ENCODE measurements around the gene ZNF583. TPM values are rescaled to one million over a fixed set of nuclear protein-coding genes. Genes with fewer than 3 reads are reported as not detected.

The ZNF583 gene
- total RNA-seq, 1 experiment from 2014 or later, result 0.11 TPM

DNA sequence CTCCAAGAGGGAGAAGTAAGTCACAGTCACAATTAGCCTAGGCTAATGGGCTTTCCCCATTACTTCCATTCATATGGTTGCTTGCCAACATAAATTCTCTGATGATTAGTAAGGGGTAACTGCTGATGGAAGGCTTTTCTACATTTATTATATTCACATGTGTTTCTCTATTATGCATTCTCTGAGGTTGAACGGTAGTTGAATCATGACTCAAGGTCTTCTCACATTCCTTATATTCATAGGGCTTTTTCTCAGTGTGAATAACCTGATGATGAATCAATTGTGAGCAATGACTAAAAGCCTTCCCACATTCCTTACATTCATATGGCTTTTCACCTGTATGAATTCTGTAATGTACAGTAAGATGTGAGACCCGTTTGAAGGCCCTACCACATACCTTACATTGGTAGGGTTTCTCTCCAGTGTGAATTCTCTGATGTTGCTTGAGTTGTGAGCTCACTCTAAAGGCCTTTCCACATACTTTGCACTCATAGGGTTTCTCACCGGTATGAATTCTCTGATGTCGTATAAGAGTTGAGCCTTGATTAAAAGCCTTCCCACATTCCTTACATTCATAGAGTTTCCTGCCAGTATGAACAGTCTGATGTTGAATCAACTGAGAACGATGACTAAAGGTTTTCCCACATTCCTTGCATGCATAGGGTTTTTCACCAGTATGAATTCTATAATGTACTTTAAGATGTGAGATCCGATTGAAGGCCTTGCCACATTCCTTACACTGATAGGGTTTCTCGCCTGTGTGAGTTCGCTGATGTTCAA lies 20.1 kb upstream of the ZNF583 start:
- H3K79me2 ChIP-seq (ENCODE audit: low read length), result no peaks in the 10 kb centered on the region
- no peak overlapping the region for H3K4me3 ChIP-seq (ENCODE audit: low read length)
- no peak overlapping the region for H3K27ac ChIP-seq (ENCODE audit: low read length)
- ChIA-PET CTCF (no interaction called here), POLR2A (ENCODE audit: unreplicated experiment) (no interaction called here)
- no TSS peak for BruUV-seq (replicated peaks)
- no peak overlapping the region for H3K4me2 ChIP-seq (ENCODE audit: low read length)
- H3F3A ChIP-seq (ENCODE audit: low read length, unreplicated experiment), result no peaks in the 10 kb centered on the region
- H3K27me3 ChIP-seq (ENCODE audit: low read length), result no peaks in the 10 kb centered on the region
- H3K36me3 ChIP-seq (ENCODE audit: low read depth, low read length), result no peaks in the 10 kb centered on the region
- no peak overlapping the region for H3K9ac ChIP-seq (ENCODE audit: low read length)
- H3K9me3 ChIP-seq (ENCODE audit: low read length), result peaks cover 69% of the 10 kb centered on the region
- peak; percentile 48 for DNase-seq
- no peaks in the 10 kb centered on the region for H4K20me1 ChIP-seq (ENCODE audit: low read length)
- H2AFZ ChIP-seq (ENCODE audit: low read length), result no peak overlapping the region
- intact Hi-C loops (cut with micrococcal nuclease), result no loop called here
- no peaks in the 10 kb centered on the region for H3K9me2 ChIP-seq (replicated peaks; ENCODE audit: low read length)
- no peak for ATAC-seq
- no peaks in the 10 kb centered on the region for H3K4me1 ChIP-seq (ENCODE audit: insufficient read depth, low read length)
- no peak for TF ChIP-seq EZH2 (IDR thresholded peaks at IDR 0.05; ENCODE audit: low read length, unreplicated experiment)
- no peak for TF ChIP-seq EZH2phosphoT487 (IDR thresholded peaks at IDR 0.05; ENCODE audit: borderline replicate concordance, low read length)
- TF ChIP-seq, protein P1, sequence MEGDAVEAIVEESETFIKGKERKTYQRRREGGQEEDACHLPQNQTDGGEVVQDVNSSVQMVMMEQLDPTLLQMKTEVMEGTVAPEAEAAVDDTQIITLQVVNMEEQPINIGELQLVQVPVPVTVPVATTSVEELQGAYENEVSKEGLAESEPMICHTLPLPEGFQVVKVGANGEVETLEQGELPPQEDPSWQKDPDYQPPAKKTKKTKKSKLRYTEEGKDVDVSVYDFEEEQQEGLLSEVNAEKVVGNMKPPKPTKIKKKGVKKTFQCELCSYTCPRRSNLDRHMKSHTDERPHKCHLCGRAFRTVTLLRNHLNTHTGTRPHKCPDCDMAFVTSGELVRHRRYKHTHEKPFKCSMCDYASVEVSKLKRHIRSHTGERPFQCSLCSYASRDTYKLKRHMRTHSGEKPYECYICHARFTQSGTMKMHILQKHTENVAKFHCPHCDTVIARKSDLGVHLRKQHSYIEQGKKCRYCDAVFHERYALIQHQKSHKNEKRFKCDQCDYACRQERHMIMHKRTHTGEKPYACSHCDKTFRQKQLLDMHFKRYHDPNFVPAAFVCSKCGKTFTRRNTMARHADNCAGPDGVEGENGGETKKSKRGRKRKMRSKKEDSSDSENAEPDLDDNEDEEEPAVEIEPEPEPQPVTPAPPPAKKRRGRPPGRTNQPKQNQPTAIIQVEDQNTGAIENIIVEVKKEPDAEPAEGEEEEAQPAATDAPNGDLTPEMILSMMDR (conservative IDR thresholded peaks at IDR 0.05; ENCODE audit: low read depth, low read length), result no peak

DNA sequence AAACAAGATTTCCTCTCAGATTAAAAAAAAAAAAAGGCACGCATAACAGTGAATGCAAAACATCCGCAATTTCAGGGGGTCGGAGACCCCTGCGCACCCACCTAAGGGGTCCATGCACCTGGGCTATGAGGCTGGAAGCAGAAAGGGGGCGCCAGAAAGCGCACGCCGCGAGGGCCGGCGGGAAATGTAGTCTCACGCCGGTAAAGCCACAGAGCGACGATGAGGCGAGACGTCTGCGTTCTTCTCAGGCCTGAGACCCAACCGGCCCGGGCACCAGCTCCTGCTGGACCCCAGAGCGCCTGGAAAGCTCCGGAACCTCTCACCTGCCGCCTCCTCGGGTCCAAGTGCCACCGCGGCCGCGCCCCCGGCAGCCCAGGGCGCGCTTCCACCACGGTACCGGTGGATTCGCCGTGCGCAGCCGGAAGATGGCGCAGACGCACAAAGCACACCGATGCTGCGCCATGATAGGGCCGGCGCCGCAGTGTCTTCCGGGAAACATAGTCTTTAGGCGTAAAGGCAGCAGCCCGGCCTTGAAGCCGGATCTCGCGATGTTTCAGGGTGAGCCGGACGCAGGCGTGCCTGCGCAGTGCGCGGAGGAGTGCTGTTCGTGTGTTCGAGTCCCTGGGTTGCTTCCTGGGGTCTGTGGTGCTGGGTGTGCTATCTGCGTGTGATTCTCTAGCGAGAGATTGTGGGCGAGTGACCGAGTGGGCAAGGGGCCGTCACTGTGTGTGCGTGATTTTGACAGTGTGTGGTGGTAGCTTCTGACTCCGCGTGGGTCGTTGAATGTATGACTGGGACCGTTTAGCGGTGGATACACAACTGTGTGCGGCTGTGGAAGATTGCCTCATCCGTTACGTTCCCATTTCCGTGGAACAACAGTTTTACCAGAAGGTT lies 10.8 kb upstream of the ZNF583 start, which contains the start of gene ZNF582:
ZNF582 (minus strand) TSS at position 416 of the 894 bp plus-strand sequence. CDS start 1,782 bp downstream, outside the sequence.
- Histone ChIP-seq H3K36me3 (ENCODE audit: low read depth, low read length) (no peaks in the 10 kb centered on the region), H3K4me2 (ENCODE audit: low read length) (no peak within 1 kb of the TSS), H3K4me1 (ENCODE audit: insufficient read depth, low read length) (no peaks in the 10 kb centered on the region), H3K27me3 (ENCODE audit: low read length) (no peaks in the 10 kb centered on the region), H3K27ac (ENCODE audit: low read length) (no peak within 1 kb of the TSS), H3K9me2 (replicated peaks; ENCODE audit: low read length) (no peaks in the 10 kb centered on the region), H4K20me1 (ENCODE audit: low read length) (no peaks in the 10 kb centered on the region), H3K4me3 (ENCODE audit: low read length) (no peak within 1 kb of the TSS), H3K79me2 (ENCODE audit: low read length) (no peaks in the 10 kb centered on the region), H3K9me3 (ENCODE audit: low read length) (peaks cover 40% of the 10 kb centered on the region), H3K9ac (ENCODE audit: low read length) (no peak within 1 kb of the TSS), H3F3A (ENCODE audit: low read length, unreplicated experiment) (no peaks in the 10 kb centered on the region), H2AFZ (ENCODE audit: low read length) (no peak within 1 kb of the TSS)
- TF ChIP-seq EZH2phosphoT487 (IDR thresholded peaks at IDR 0.05; ENCODE audit: borderline replicate concordance, low read length) (no peak), EZH2 (IDR thresholded peaks at IDR 0.05; ENCODE audit: low read length, unreplicated experiment) (no peak)
- TF ChIP-seq, protein P1 (conservative IDR thresholded peaks at IDR 0.05; ENCODE audit: low read depth, low read length), result no peak
- DNase-seq (no peak), ATAC-seq (no peak)
- intact Hi-C loops (cut with micrococcal nuclease), result no loop called here
- BruUV-seq (replicated peaks), result no TSS peak
- ChIA-PET POLR2A (ENCODE audit: unreplicated experiment) (no interaction called here), CTCF (no interaction called here)

Measured in PC-3 (cell line).